CD14-positive monocyte (primary cell): Measurements from ENCODE around the gene PDE7B. TPM values are rescaled to one million over a fixed set of nuclear protein-coding genes. Genes with fewer than 3 reads are reported as not detected.

ENCODE experiments used
- DNase-seq, 3 donors: peaks; one replicate each; pipeline ENCODE4 v3.0.0-alpha.2; 2011 to 2022
- H2AFZ ChIP-seq: 2 replicates; pipeline ENCODE4 v1.6.0; 2012; ENCODE audit warnings: mild to moderate bottlenecking, low read depth, low read length, inconsistent platforms; ENCODE audit not compliant: insufficient read depth, poor library complexity, severe bottlenecking
- H3K27ac ChIP-seq, 2 donors: 1 replicate in 1 of 2; 2 replicates in 1 of 2; pipeline ENCODE4 v1.5.1; 2012 to 2013; ENCODE audit warnings: low read length in 2 of 2, control low read depth in 1 of 2, inconsistent platforms in 1 of 2, low read depth in 1 of 2, mild to moderate bottlenecking in 1 of 2
- H3K27me3 ChIP-seq, 2 donors: one replicate each; pipeline versions ENCODE4 v1.6.0 to v1.6.1; 2011 to 2013; ENCODE audit warnings: low read length in 2 of 2; ENCODE audit not compliant: control insufficient read depth in 2 of 2, insufficient read depth in 2 of 2
- H3K36me3 ChIP-seq, 2 donors: replicated peaks in 1 of 2; 1 replicate in 1 of 2; 2 replicates in 1 of 2; pipeline versions ENCODE4 v1.5.1 to v1.6.1; 2012 to 2013; ENCODE audit warnings: low read length in 2 of 2, control low read depth in 1 of 2, inconsistent platforms in 1 of 2, mild to moderate bottlenecking in 1 of 2; ENCODE audit not compliant: insufficient read depth in 2 of 2, control insufficient read depth in 1 of 2
- H3K4me1 ChIP-seq, 2 donors: 1 replicate in 1 of 2; 2 replicates in 1 of 2; pipeline versions ENCODE4 v1.5.1 to v1.6.1; 2012 to 2013; ENCODE audit warnings: low read length in 2 of 2, control low read depth in 1 of 2, inconsistent platforms in 1 of 2, mild to moderate bottlenecking in 1 of 2, moderate library complexity in 1 of 2; ENCODE audit not compliant: insufficient read depth in 2 of 2, control insufficient read depth in 1 of 2
- H3K4me2 ChIP-seq: replicated peaks from 2 replicates; pipeline ENCODE3; 2012; ENCODE audit warnings: low read length, moderate library complexity, mild to moderate bottlenecking; ENCODE audit not compliant: poor library complexity, severe bottlenecking; ENCODE audit errors: extremely low read depth
- H3K4me3 ChIP-seq, 3 experiments: fragments of 200-600 bp in 1 of 3; sonication (generic) in 1 of 3; replicated peaks in 1 of 3; 1 replicate in 2 of 3; 2 replicates in 1 of 3; pipeline ENCODE4 v1.5.1; 2011 to 2013; ENCODE audit warnings: low read length in 3 of 3, mild to moderate bottlenecking in 3 of 3, control low read depth in 2 of 3, low read depth in 2 of 3, inconsistent platforms in 1 of 3, moderate library complexity in 1 of 3
- H3K79me2 ChIP-seq: 2 replicates; pipeline ENCODE4 v1.6.0; 2012; ENCODE audit warnings: mild to moderate bottlenecking, control low read depth, inconsistent platforms, low read length, moderate library complexity; ENCODE audit not compliant: insufficient read depth
- H3K9ac ChIP-seq: 2 replicates; pipeline ENCODE4 v1.6.0; 2017; ENCODE audit warnings: low read length, mild to moderate bottlenecking; ENCODE audit not compliant: insufficient read depth, poor library complexity, severe bottlenecking
- H3K9me3 ChIP-seq, 2 donors: replicated peaks in 1 of 2; 1 replicate in 1 of 2; 2 replicates in 1 of 2; pipeline versions ENCODE4 v1.5.1 to v1.6.1; 2012 to 2013; ENCODE audit warnings: low read length in 2 of 2, control low read depth in 1 of 2; ENCODE audit not compliant: control insufficient read depth in 1 of 2, insufficient read depth in 1 of 2
- H4K20me1 ChIP-seq: 2 replicates; pipeline ENCODE4 v1.6.0; 2012; ENCODE audit warnings: mild to moderate bottlenecking, low read length, control low read depth, moderate library complexity; ENCODE audit not compliant: insufficient read depth
- H3K27ac Mint-ChIP-seq, 7 donors: one replicate each; pipeline ENCODE4 v1.8.0; 2020; ENCODE audit warnings: mild to moderate bottlenecking in 7 of 7, mixed read lengths in 7 of 7, moderate library complexity in 6 of 7, inconsistent platforms in 2 of 7
- H3K27me3 Mint-ChIP-seq, 3 donors: one replicate each; pipeline ENCODE4 v1.8.0; 2021 to 2022; ENCODE audit warnings: low read depth in 3 of 3, mild to moderate bottlenecking in 3 of 3, mixed read lengths in 3 of 3, moderate library complexity in 3 of 3, inconsistent platforms in 1 of 3
- H3K36me3 Mint-ChIP-seq, 2 donors: one replicate each; pipeline ENCODE4 v1.8.0; 2020; ENCODE audit warnings: mixed read lengths in 2 of 2, inconsistent platforms in 1 of 2, mild to moderate bottlenecking in 1 of 2
- H3K4me1 Mint-ChIP-seq: one replicate; pipeline ENCODE4 v1.8.0; 2020; ENCODE audit warnings: mild to moderate bottlenecking, mixed read lengths
- H3K4me3 Mint-ChIP-seq, 2 donors: one replicate each; pipeline ENCODE4 v1.8.0; 2020; ENCODE audit warnings: mild to moderate bottlenecking in 2 of 2, mixed read lengths in 2 of 2, moderate library complexity in 1 of 2
- H3K9me3 Mint-ChIP-seq, 7 donors: one replicate each; pipeline ENCODE4 v1.8.0; 2020 to 2022; ENCODE audit warnings: mixed read lengths in 7 of 7, mild to moderate bottlenecking in 6 of 7, moderate library complexity in 6 of 7, inconsistent platforms in 2 of 7
- CTCF ChIP-seq: fragments of 200-600 bp; IDR thresholded peaks from one replicate; pipeline ENCODE4 v1.8.0; 2022; ENCODE audit warnings: antibody characterized with exemption, mild to moderate bottlenecking
- WGBS: methylation state at CpG from one replicate; pipeline ENCODE4 v1.1.5; 2013; ENCODE audit warnings: missing lambda C conversion rate; ENCODE audit not compliant: insufficient coverage; 5-methylcytosine and 5-hydroxymethylcytosine counted together
- intact Hi-C, 2 donors: fragments of 100-400 bp; cut with micrococcal nuclease; formaldehyde crosslinking; loops; one replicate each; pipeline versions ENCODE4 v1.15.0 to v1.15.1; 2023
- polyA plus RNA-seq, 3 donors: library from polyadenylated mRNA; depleted of rRNA in 1 of 3; unstranded in 2 of 3; stranded (reverse) in 1 of 3; fragments of 300-500 nt in 2 of 3; fragments of >200 nt in 1 of 3; fragmentation: Illumina TruSeq in 2 of 3; gene quantifications; 1 replicate in 2 of 3; 2 replicates in 1 of 3; pipeline ENCODE4 v1.2.3, GENCODE V29; 2012 to 2021

PDE7B gene
- polyA plus RNA-seq, 3 donors: 0.37 to 1.1 (median 0.89) TPM

GRCh38 chr6:135826236-135826804 is 25.2 kb upstream of the PDE7B start:
- Mint-ChIP-seq H3K27me3 (peaks cover 9 to 25% (median 21%) of the 10 kb centered on the region in 3 donors), H3K4me1 (no peaks in the 10 kb centered on the region), H3K9me3 (peaks cover 0 to 5% (median 0%) of the 10 kb centered on the region in 7 donors), H3K4me3 (no peak overlapping the region), H3K36me3 (no peaks in the 10 kb centered on the region), H3K27ac (peak overlapping the region in 2 of 7 donors; percentile 0 to 46)
- 100% methylated on average over 2 of the region's 6 CpGs for WGBS
- Histone ChIP-seq H3K4me3 (no peak overlapping the region), H3K79me2 (no peaks in the 10 kb centered on the region), H4K20me1 (no peaks in the 10 kb centered on the region), H3K27ac (no peak overlapping the region), H3K36me3 (no peaks in the 10 kb centered on the region), H3K4me2 (no peak overlapping the region), H3K9ac (no peak overlapping the region), H3K4me1 (no peaks in the 10 kb centered on the region), H3K9me3 (no peaks in the 10 kb centered on the region), H3K27me3 (peaks cover 10 to 20% of the 10 kb centered on the region in 2 donors), H2AFZ (no peak overlapping the region)
- no peak for TF ChIP-seq CTCF
- intact Hi-C loops: no loop called here
- DNase-seq: no peak

- no peaks in the 10 kb centered on the region for H3K79me2 ChIP-seq
- no peak overlapping the region for H3K4me2 ChIP-seq
- Mint-ChIP-seq H3K4me3 (no peak overlapping the region), H3K9me3 (peaks cover 0 to 5% (median 0%) of the 10 kb centered on the region in 7 donors), H3K36me3 (no peaks in the 10 kb centered on the region), H3K27me3 (peaks cover 5 to 20% (median 11%) of the 10 kb centered on the region in 3 donors), H3K4me1 (no peaks in the 10 kb centered on the region), H3K27ac (no peak overlapping the region)
- no peak for TF ChIP-seq CTCF
- intact Hi-C loops: no loop called here
- DNase-seq: no peak
- H4K20me1 ChIP-seq: no peaks in the 10 kb centered on the region
- H3K27me3 ChIP-seq: peaks cover 3 to 7% of the 10 kb centered on the region in 2 donors
- no peak overlapping the region for H3K27ac ChIP-seq
- no peaks in the 10 kb centered on the region for H3K36me3 ChIP-seq
- H2AFZ ChIP-seq: no peak overlapping the region
- H3K9ac ChIP-seq: no peak overlapping the region
- no peaks in the 10 kb centered on the region for H3K4me1 ChIP-seq
- H3K4me3 ChIP-seq: no peak overlapping the region
- no peaks in the 10 kb centered on the region for H3K9me3 ChIP-seq
Observed at GRCh38 chr6:135828021-135828420, 23.5 kb upstream of the PDE7B start.
